Endothelial cell (in vitro differentiated cells): ENCODE measurements around the gene DHX35. TPM values are rescaled to one million over a fixed set of nuclear protein-coding genes. Genes with fewer than 3 reads are reported as not detected.

Source experiments
- DNase-seq: peaks from one replicate; pipeline ENCODE4 v3.0.0; 2021; ENCODE audit warnings: low spot score
- H3K27ac Mint-ChIP-seq: one replicate; pipeline ENCODE4 v1.8.0; 2021; ENCODE audit warnings: mixed read lengths, inconsistent platforms; ENCODE audit not compliant: unreplicated experiment
- H3K27me3 Mint-ChIP-seq: one replicate; pipeline ENCODE4 v1.8.0; 2021; ENCODE audit warnings: mild to moderate bottlenecking, moderate library complexity, mixed read lengths, inconsistent platforms; ENCODE audit not compliant: unreplicated experiment
- H3K36me3 Mint-ChIP-seq: one replicate; pipeline ENCODE4 v1.8.0; 2021; ENCODE audit warnings: mild to moderate bottlenecking, low read depth, mixed read lengths, inconsistent platforms; ENCODE audit not compliant: unreplicated experiment
- H3K4me1 Mint-ChIP-seq: one replicate; pipeline ENCODE4 v1.8.0; 2021; ENCODE audit warnings: mild to moderate bottlenecking, mixed read lengths, inconsistent platforms; ENCODE audit not compliant: unreplicated experiment
- H3K4me3 Mint-ChIP-seq: one replicate; pipeline ENCODE4 v1.8.0; 2021; ENCODE audit warnings: mild to moderate bottlenecking, mixed read lengths, inconsistent platforms; ENCODE audit not compliant: unreplicated experiment
- H3K9me3 Mint-ChIP-seq: one replicate; pipeline ENCODE4 v1.8.0; 2021; ENCODE audit warnings: mixed read lengths, inconsistent platforms; ENCODE audit not compliant: unreplicated experiment
- total RNA-seq: library from RNA; stranded (reverse); fragmentation: NEBNext Ultra II Directional; extraction: Animal tissue kit (Norgen Biotek cat#: 25700); gene quantifications from one replicate; pipeline ENCODE4 v1.2.1, GENCODE V29; 2021; ENCODE audit not compliant: unreplicated experiment
- TF ChIP-seq, protein P1 (sequence below): fragments of 200-600 bp; sonication (generic); IDR thresholded peaks from one replicate; pipeline ENCODE4 v1.5.0; 2021; ENCODE audit warnings: antibody characterized with exemption; ENCODE audit not compliant: unreplicated experiment

The DHX35 gene
- total RNA-seq, 1 donor from 2014 or later, result 10.5 TPM

DNA sequence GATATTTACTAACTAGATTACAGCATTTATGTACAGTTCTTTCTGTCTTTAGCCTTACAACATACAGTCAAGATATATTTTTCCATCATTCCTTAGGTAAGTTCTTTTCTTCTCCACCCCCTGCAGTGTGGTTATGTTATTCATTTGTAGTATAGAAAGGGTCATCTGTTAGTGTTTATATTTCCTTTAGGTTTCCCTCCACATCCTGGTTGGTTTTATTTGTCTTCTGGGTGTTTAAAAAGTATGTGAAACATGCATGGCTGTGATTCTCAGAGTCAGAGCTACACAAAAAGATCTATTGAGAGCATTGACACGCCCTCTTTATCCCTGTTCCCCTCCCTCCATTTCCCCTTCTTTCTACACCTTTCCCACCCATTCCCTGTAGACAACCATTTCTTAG, 20.1 kb downstream of the DHX35 start:
- H3K4me3 Mint-ChIP-seq, result no peak overlapping the region
- H3K36me3 Mint-ChIP-seq, result no peaks in the 10 kb centered on the region
- no peak for DNase-seq
- TF ChIP-seq, protein P1, sequence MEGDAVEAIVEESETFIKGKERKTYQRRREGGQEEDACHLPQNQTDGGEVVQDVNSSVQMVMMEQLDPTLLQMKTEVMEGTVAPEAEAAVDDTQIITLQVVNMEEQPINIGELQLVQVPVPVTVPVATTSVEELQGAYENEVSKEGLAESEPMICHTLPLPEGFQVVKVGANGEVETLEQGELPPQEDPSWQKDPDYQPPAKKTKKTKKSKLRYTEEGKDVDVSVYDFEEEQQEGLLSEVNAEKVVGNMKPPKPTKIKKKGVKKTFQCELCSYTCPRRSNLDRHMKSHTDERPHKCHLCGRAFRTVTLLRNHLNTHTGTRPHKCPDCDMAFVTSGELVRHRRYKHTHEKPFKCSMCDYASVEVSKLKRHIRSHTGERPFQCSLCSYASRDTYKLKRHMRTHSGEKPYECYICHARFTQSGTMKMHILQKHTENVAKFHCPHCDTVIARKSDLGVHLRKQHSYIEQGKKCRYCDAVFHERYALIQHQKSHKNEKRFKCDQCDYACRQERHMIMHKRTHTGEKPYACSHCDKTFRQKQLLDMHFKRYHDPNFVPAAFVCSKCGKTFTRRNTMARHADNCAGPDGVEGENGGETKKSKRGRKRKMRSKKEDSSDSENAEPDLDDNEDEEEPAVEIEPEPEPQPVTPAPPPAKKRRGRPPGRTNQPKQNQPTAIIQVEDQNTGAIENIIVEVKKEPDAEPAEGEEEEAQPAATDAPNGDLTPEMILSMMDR, result no peak
- H3K4me1 Mint-ChIP-seq, result peaks cover 26% of the 10 kb centered on the region
- no peak overlapping the region for H3K27ac Mint-ChIP-seq
- H3K27me3 Mint-ChIP-seq, result no peaks in the 10 kb centered on the region
- H3K9me3 Mint-ChIP-seq, result no peaks in the 10 kb centered on the region

DNA sequence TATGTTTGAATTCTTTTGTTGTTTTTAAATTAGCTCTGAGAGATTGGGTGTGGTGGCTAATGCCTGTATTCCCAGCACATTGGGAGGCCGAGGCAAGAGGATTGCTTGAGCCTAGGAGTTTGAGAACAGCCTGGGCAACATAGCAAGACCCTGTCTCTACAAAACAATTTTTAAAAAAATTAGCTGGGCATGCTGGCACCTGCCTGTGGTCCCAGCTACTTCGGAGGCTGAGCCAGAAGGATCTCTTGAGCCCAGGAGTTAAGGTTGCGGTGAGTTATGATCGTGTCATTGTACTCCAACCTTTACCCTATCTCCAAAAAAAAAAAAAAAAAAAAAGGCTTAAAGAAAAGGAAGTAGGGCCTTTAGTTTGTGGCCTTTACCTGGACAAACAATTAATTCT, 22.9 kb downstream of the DHX35 start:
- DNase-seq, result no peak
- TF ChIP-seq, protein P1, result no peak
- H3K36me3 Mint-ChIP-seq, result peaks cover 3% of the 10 kb centered on the region
- no peaks in the 10 kb centered on the region for H3K9me3 Mint-ChIP-seq
- H3K4me1 Mint-ChIP-seq, result peaks cover 26% of the 10 kb centered on the region
- no peak overlapping the region for H3K4me3 Mint-ChIP-seq
- peaks cover 2% of the 10 kb centered on the region for H3K27me3 Mint-ChIP-seq
- no peak overlapping the region for H3K27ac Mint-ChIP-seq

GRCh38 chr20:38985603-38986170, 23.5 kb downstream of the DHX35 start:
- Mint-ChIP-seq H3K27me3 (peaks cover 2% of the 10 kb centered on the region), H3K27ac (no peak overlapping the region), H3K4me3 (no peak overlapping the region), H3K4me1 (peaks cover 23% of the 10 kb centered on the region), H3K9me3 (no peaks in the 10 kb centered on the region), H3K36me3 (peaks cover 3% of the 10 kb centered on the region)
- no peak for DNase-seq
- TF ChIP-seq, protein P1, result no peak

DNA sequence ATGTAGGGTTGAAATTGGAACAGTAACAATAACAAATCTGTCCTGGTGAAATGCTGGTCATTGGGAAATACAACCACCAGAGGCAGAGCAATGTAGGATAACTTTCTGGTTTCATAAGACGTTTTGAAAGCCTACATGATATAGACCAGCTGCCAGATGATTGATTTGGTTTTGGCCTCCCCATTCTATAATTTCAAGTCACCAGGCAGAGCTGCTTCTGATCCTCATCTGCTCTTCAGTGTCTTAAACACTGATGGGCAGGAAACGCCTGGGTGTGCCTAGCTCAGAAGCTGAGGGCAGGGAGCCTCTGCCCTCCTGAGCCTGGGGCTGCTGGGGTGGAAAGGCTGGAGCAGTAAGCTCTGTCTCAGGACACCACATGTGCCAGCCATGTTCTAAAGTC, 24.5 kb downstream of the DHX35 start:
- H3K27ac Mint-ChIP-seq, result no peak overlapping the region
- TF ChIP-seq, protein P1, result no peak
- H3K4me3 Mint-ChIP-seq, result no peak overlapping the region
- peaks cover 3% of the 10 kb centered on the region for H3K36me3 Mint-ChIP-seq
- peaks cover 2% of the 10 kb centered on the region for H3K27me3 Mint-ChIP-seq
- no peak for DNase-seq
- H3K4me1 Mint-ChIP-seq, result peaks cover 23% of the 10 kb centered on the region
- H3K9me3 Mint-ChIP-seq, result no peaks in the 10 kb centered on the region

DNA sequence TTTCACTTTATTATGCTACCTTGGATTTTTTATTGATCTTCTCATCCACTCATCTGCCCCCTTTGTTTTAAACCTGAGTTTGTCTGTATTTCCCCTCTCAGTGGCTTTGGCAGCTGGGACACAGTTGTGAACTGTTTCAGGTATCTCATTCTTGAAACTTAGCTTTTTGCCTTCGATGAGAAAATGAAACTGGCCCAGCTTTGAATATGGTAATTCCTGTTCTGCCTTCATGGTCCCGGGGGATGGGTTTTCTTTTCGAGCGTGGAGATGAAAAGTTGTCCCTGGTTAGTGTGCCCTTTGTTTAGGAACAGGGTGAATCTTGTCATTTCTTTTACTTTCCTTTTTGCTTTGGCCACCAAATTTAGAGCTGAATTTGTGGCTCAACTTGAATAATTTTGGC, 25.6 kb downstream of the DHX35 start:
- Mint-ChIP-seq H3K36me3 (peaks cover 3% of the 10 kb centered on the region), H3K27ac (no peak overlapping the region), H3K27me3 (peaks cover 2% of the 10 kb centered on the region), H3K4me3 (no peak overlapping the region), H3K9me3 (no peaks in the 10 kb centered on the region), H3K4me1 (peaks cover 16% of the 10 kb centered on the region)
- DNase-seq, result no peak
- TF ChIP-seq, protein P1, result no peak
